ENCODE results near the gene DIP2A.

Gene DIP2A

GRCh38 chr21:46456750-46457149, 1.9 kb upstream of the DIP2A start:
- no peak for TF ChIP-seq CTCF (conservative IDR thresholded peaks at IDR 0.05; ENCODE audit: low read depth, low read length)
- no peak overlapping the region for H3K9ac ChIP-seq
- peaks cover 33% of the 10 kb centered on the region for H3K79me2 ChIP-seq (ENCODE audit: insufficient read depth, low read depth)
- H3K27me3 ChIP-seq (ENCODE audit: insufficient read depth, low read depth), result no peaks in the 10 kb centered on the region
- no peak overlapping the region for H2AFZ ChIP-seq (ENCODE audit: low read depth)
- peak overlapping the region; percentile 93; the same call in 1 of the 2 replicates for H3K4me2 ChIP-seq
- H3K4me3 ChIP-seq (IDR thresholded peaks at IDR 0.05; ENCODE audit: insufficient read depth, low read depth, low read length), result no peak overlapping the region
- no peaks in the 10 kb centered on the region for H4K20me1 ChIP-seq (ENCODE audit: insufficient read depth)
- H3K36me3 ChIP-seq (ENCODE audit: insufficient read depth), result no peaks in the 10 kb centered on the region
- H3K27ac ChIP-seq, result no peak overlapping the region
- H3K4me1 ChIP-seq (ENCODE audit: low read depth, poor library complexity, severe bottlenecking), result peaks cover 14% of the 10 kb centered on the region

GRCh38 chr21:46457801-46458314, 833 bp upstream of the DIP2A start:
- H3K4me2 ChIP-seq, result peak overlapping the region; percentile 93
- peaks cover 14% of the 10 kb centered on the region for H3K4me1 ChIP-seq (ENCODE audit: low read depth, poor library complexity, severe bottlenecking)
- H2AFZ ChIP-seq (ENCODE audit: low read depth), result peak overlapping the region; percentile 90
- no peaks in the 10 kb centered on the region for H3K36me3 ChIP-seq (ENCODE audit: insufficient read depth)
- no peak for TF ChIP-seq CTCF (conservative IDR thresholded peaks at IDR 0.05; ENCODE audit: low read depth, low read length)
- H4K20me1 ChIP-seq (ENCODE audit: insufficient read depth), result no peaks in the 10 kb centered on the region
- peak overlapping the region; percentile 95 for H3K27ac ChIP-seq
- H3K27me3 ChIP-seq (ENCODE audit: insufficient read depth, low read depth), result no peaks in the 10 kb centered on the region
- H3K79me2 ChIP-seq (ENCODE audit: insufficient read depth, low read depth), result peaks cover 33% of the 10 kb centered on the region
- H3K9ac ChIP-seq, result peak overlapping the region; percentile 97
- no peak overlapping the region for H3K4me3 ChIP-seq (IDR thresholded peaks at IDR 0.05; ENCODE audit: insufficient read depth, low read depth, low read length)

- H3K4me2 ChIP-seq, result peak overlapping the region; percentile 24; the same call in 1 of the 2 replicates
- H3K27ac ChIP-seq, result no peak overlapping the region
Observed at GRCh38 chr21:46459024-46459355, 299 bp downstream of the DIP2A start.

GRCh38 chr21:46459356-46460112, 843 bp downstream of the DIP2A start:
- peaks cover 14% of the 10 kb centered on the region for H3K4me1 ChIP-seq (ENCODE audit: low read depth, poor library complexity, severe bottlenecking)

More at GRCh38 chr21:46459024-46459355, 299 bp downstream of the DIP2A start:
- Histone ChIP-seq H3K9ac (peak overlapping the region; percentile 69), H3K4me1 (ENCODE audit: low read depth, poor library complexity, severe bottlenecking) (peaks cover 14% of the 10 kb centered on the region), H3K79me2 (ENCODE audit: insufficient read depth, low read depth) (peaks cover 33% of the 10 kb centered on the region), H3K36me3 (ENCODE audit: insufficient read depth) (no peaks in the 10 kb centered on the region), H3K4me3 (IDR thresholded peaks at IDR 0.05; ENCODE audit: insufficient read depth, low read depth, low read length) (no peak overlapping the region), H2AFZ (ENCODE audit: low read depth) (peak overlapping the region; percentile 70; the same call in 1 of the 2 replicates), H4K20me1 (ENCODE audit: insufficient read depth) (no peaks in the 10 kb centered on the region), H3K27me3 (ENCODE audit: insufficient read depth, low read depth) (no peaks in the 10 kb centered on the region)
- no peak for TF ChIP-seq CTCF (conservative IDR thresholded peaks at IDR 0.05; ENCODE audit: low read depth, low read length)

More at GRCh38 chr21:46459356-46460112, 843 bp downstream of the DIP2A start:
- H3K79me2 ChIP-seq (ENCODE audit: insufficient read depth, low read depth), result peaks cover 33% of the 10 kb centered on the region
- H2AFZ ChIP-seq (ENCODE audit: low read depth), result peak overlapping the region; percentile 70; the same call in 1 of the 2 replicates
- peak overlapping the region; percentile 90 for H3K4me2 ChIP-seq
- H3K27ac ChIP-seq, result no peak overlapping the region
- H3K4me3 ChIP-seq (IDR thresholded peaks at IDR 0.05; ENCODE audit: insufficient read depth, low read depth, low read length), result no peak overlapping the region
- H4K20me1 ChIP-seq (ENCODE audit: insufficient read depth), result no peaks in the 10 kb centered on the region
- TF ChIP-seq CTCF (conservative IDR thresholded peaks at IDR 0.05; ENCODE audit: low read depth, low read length), result no peak
- no peaks in the 10 kb centered on the region for H3K36me3 ChIP-seq (ENCODE audit: insufficient read depth)
- peak overlapping the region; percentile 69; the same call in 1 of the 2 replicates for H3K9ac ChIP-seq
- H3K27me3 ChIP-seq (ENCODE audit: insufficient read depth, low read depth), result no peaks in the 10 kb centered on the region
